IMR-90 (cell line): Measurements from ENCODE around the gene SORCS1. TPM values are rescaled to one million over a fixed set of nuclear protein-coding genes. Genes with fewer than 3 reads are reported as not detected.

ENCODE experiments used
- ATAC-seq: fragments of 200-7000 bp; cut with Tn5 transposase; 2 replicates; pipeline ENCODE4 v1.9.1; 2020; ENCODE audit warnings: low read depth, mild to moderate bottlenecking, moderate library complexity
- BruUV-seq: library from RNA; stranded (reverse); fragments of 400-500 nt; replicated peaks from 2 replicates; lab custom pipeline; 2021; lab: Mats Ljungman, UMichigan
- CTCF ChIA-PET: fragments of 300-600 bp; formaldehyde crosslinking; extraction: SDS; loops from one replicate; lab custom pipeline; 2021; ENCODE audit warnings: antibody characterized with exemption; lab: Yijun Ruan, JAX
- POLR2A ChIA-PET: fragments of 300-600 bp; sonication (Branson Sonifier 250); formaldehyde crosslinking; loops from one replicate; lab custom pipeline; 2022; ENCODE audit warnings: antibody characterized with exemption; ENCODE audit not compliant: unreplicated experiment; lab: Charles Lee
- DNase-seq: peaks from one replicate; pipeline ENCODE4 v3.0.0; 2013
- H2AFZ ChIP-seq: replicated peaks from 2 replicates; pipeline ENCODE3; 2013; ENCODE audit warnings: low read length, mild to moderate bottlenecking; ENCODE audit not compliant: poor library complexity
- H2AK5ac ChIP-seq: 2 replicates; pipeline ENCODE4 v1.6.1; 2013; ENCODE audit warnings: low read depth, low read length, inconsistent platforms
- H2AK9ac ChIP-seq: replicated peaks from 2 replicates; pipeline ENCODE3; 2013; ENCODE audit warnings: mild to moderate bottlenecking, low read depth, low read length, moderate library complexity; ENCODE audit not compliant: poor library complexity
- H2BK120ac ChIP-seq: 2 replicates; pipeline ENCODE4 v1.6.1; 2013; ENCODE audit warnings: low read depth, low read length, inconsistent platforms
- H2BK15ac ChIP-seq: 3 replicates; pipeline ENCODE4 v1.6.1; 2013; ENCODE audit warnings: low read depth, low read length, inconsistent platforms
- H2BK20ac ChIP-seq: 2 replicates; pipeline ENCODE4 v1.6.1; 2013; ENCODE audit warnings: low read depth, mild to moderate bottlenecking, inconsistent platforms, low read length, moderate library complexity
- H2BK5ac ChIP-seq: 2 replicates; pipeline ENCODE4 v1.6.1; 2013; ENCODE audit warnings: mild to moderate bottlenecking, low read depth, low read length, inconsistent platforms; ENCODE audit not compliant: poor library complexity, severe bottlenecking
- H3K14ac ChIP-seq: replicated peaks from 2 replicates; pipeline ENCODE4 v1.6.1; 2013; ENCODE audit warnings: low read depth, low read length, inconsistent platforms
- H3K18ac ChIP-seq: 2 replicates; pipeline ENCODE4 v1.6.1; 2013; ENCODE audit warnings: low read depth, low read length, control low read depth
- H3K23ac ChIP-seq: 2 replicates; pipeline ENCODE4 v1.6.1; 2013; ENCODE audit warnings: low read depth, low read length, inconsistent platforms
- H3K27ac ChIP-seq: 2 replicates; pipeline ENCODE4 v1.5.1; 2013; ENCODE audit warnings: mild to moderate bottlenecking, control low read depth, low read length; ENCODE audit not compliant: insufficient read depth
- H3K27me3 ChIP-seq: 2 replicates; pipeline ENCODE4 v1.6.1; 2013; ENCODE audit warnings: low read length; ENCODE audit not compliant: control insufficient read depth, insufficient read depth
- H3K36me3 ChIP-seq: 2 replicates; pipeline ENCODE4 v1.6.1; 2013; ENCODE audit warnings: low read length, mixed read lengths; ENCODE audit not compliant: control insufficient read depth, insufficient read depth
- H3K4ac ChIP-seq: 2 replicates; pipeline ENCODE4 v1.6.1; 2013; ENCODE audit warnings: low read depth, low read length, inconsistent platforms
- H3K4me1 ChIP-seq: 2 replicates; pipeline ENCODE4 v1.6.1; 2013; ENCODE audit warnings: low read length, mixed read lengths; ENCODE audit not compliant: control insufficient read depth, insufficient read depth
- H3K4me2 ChIP-seq: 2 replicates; pipeline ENCODE4 v1.6.1; 2013; ENCODE audit warnings: low read depth, mild to moderate bottlenecking, control low read depth, low read length, moderate library complexity
- H3K4me3 ChIP-seq: 2 replicates; pipeline ENCODE4 v1.5.1; 2013; ENCODE audit warnings: low read depth, mild to moderate bottlenecking, control low read depth, low read length, moderate library complexity; ENCODE audit not compliant: insufficient read depth
- H3K56ac ChIP-seq: 2 replicates; pipeline ENCODE4 v1.6.1; 2013; ENCODE audit warnings: low read length, inconsistent platforms; ENCODE audit not compliant: insufficient read depth; ENCODE audit errors: extremely low read depth
- H3K79me1 ChIP-seq, 2 experiments: 2 replicates each; pipeline ENCODE4 v1.6.1; 2013; ENCODE audit warnings: low read length in 2 of 2, inconsistent platforms in 1 of 2, low read depth in 1 of 2
- H3K9ac ChIP-seq: 2 replicates; pipeline ENCODE4 v1.6.1; 2013; ENCODE audit warnings: low read depth, low read length, control low read depth
- H3K9me1 ChIP-seq: 2 replicates; pipeline ENCODE4 v1.6.1; 2013; ENCODE audit warnings: low read length, inconsistent platforms; ENCODE audit not compliant: insufficient read depth
- H3K9me3 ChIP-seq: 2 replicates; pipeline ENCODE4 v1.6.1; 2013; ENCODE audit warnings: low read length; ENCODE audit not compliant: control insufficient read depth, insufficient read depth
- H4K20me1 ChIP-seq: 2 replicates; pipeline ENCODE4 v1.6.1; 2013; ENCODE audit warnings: low read length, inconsistent platforms; ENCODE audit not compliant: insufficient read depth
- H4K5ac ChIP-seq: 2 replicates; pipeline ENCODE4 v1.6.1; 2013; ENCODE audit warnings: mild to moderate bottlenecking, low read depth, low read length, control low read depth
- H4K8ac ChIP-seq, 2 experiments: 2 replicates each; pipeline ENCODE4 v1.6.1; 2013; ENCODE audit warnings: low read depth in 2 of 2, low read length in 2 of 2, control low read depth in 1 of 2, inconsistent platforms in 1 of 2
- H4K91ac ChIP-seq: 2 replicates; pipeline ENCODE4 v1.6.1; 2013; ENCODE audit warnings: low read depth, low read length, inconsistent platforms; ENCODE audit not compliant: insufficient read depth
- BHLHE40 ChIP-seq: fragments of 150-350 bp; IDR thresholded peaks from 2 replicates; pipeline ENCODE4 v1.6.1; 2016; ENCODE audit warnings: mild to moderate bottlenecking, low read depth, low read length
- CEBPB ChIP-seq: IDR thresholded peaks from 2 replicates; pipeline ENCODE4 v1.6.1; 2012; ENCODE audit warnings: low read depth, low read length, improper control_type of control experiment
- CHD1 ChIP-seq: IDR thresholded peaks from 2 replicates; pipeline ENCODE4 v1.6.1; 2012; ENCODE audit warnings: low read depth, low read length, improper control_type of control experiment
- CTCF ChIP-seq: conservative IDR thresholded peaks from 2 replicates; pipeline ENCODE4 v1.5.1; 2012; ENCODE audit warnings: mild to moderate bottlenecking, low read depth, low read length, improper control_type of control experiment
- ELK1 ChIP-seq: fragments of 150-350 bp; IDR thresholded peaks from 2 replicates; pipeline ENCODE4 v1.6.1; 2016; ENCODE audit warnings: low read depth, mild to moderate bottlenecking, low read length, moderate library complexity, borderline replicate concordance
- FOS ChIP-seq: fragments of 150-350 bp; IDR thresholded peaks from 2 replicates; pipeline ENCODE4 v1.6.1; 2016; ENCODE audit warnings: low read depth, low read length
- MAFK ChIP-seq: IDR thresholded peaks from 2 replicates; pipeline ENCODE4 v1.6.1; 2012; ENCODE audit warnings: low read depth, low read length, improper control_type of control experiment
- MAZ ChIP-seq: IDR thresholded peaks from 2 replicates; pipeline ENCODE4 v1.6.1; 2012; ENCODE audit warnings: low read depth, mild to moderate bottlenecking, low read length, improper control_type of control experiment, moderate library complexity, borderline replicate concordance
- MXI1 ChIP-seq: IDR thresholded peaks from 2 replicates; pipeline ENCODE4 v1.6.1; 2012; ENCODE audit warnings: low read depth, mild to moderate bottlenecking, low read length, moderate library complexity, borderline replicate concordance
- NFE2L2 ChIP-seq: fragments of 150-350 bp; IDR thresholded peaks from 2 replicates; pipeline ENCODE4 v1.6.1; 2016; ENCODE audit warnings: low read depth, mild to moderate bottlenecking, low read length
- POLR2A ChIP-seq: IDR thresholded peaks from 2 replicates; pipeline ENCODE4 v1.6.1; 2012; ENCODE audit warnings: mild to moderate bottlenecking, low read depth, low read length
- RAD21 ChIP-seq: IDR thresholded peaks from 2 replicates; pipeline ENCODE4 v1.6.1; 2012; ENCODE audit warnings: low read length, improper control_type of control experiment
- RCOR1 ChIP-seq: IDR thresholded peaks from 2 replicates; pipeline ENCODE4 v1.6.1; 2012; ENCODE audit warnings: mild to moderate bottlenecking, low read length, improper control_type of control experiment; ENCODE audit not compliant: insufficient replicate concordance
- RFX5 ChIP-seq: IDR thresholded peaks from 2 replicates; pipeline ENCODE4 v1.8.0; 2012; ENCODE audit warnings: low read depth, mild to moderate bottlenecking, low read length, moderate library complexity
- SMC3 ChIP-seq: fragments of 150-350 bp; IDR thresholded peaks from 2 replicates; pipeline ENCODE4 v1.6.1; 2016; ENCODE audit warnings: low read depth, mild to moderate bottlenecking, antibody characterized with exemption, low read length, moderate library complexity
- USF2 ChIP-seq: fragments of 150-350 bp; IDR thresholded peaks from 2 replicates; pipeline ENCODE4 v1.6.1; 2017; ENCODE audit warnings: mild to moderate bottlenecking, antibody characterized with exemption, low read length, low read depth
- WGBS, 2 experiments: methylation state at CpG; one replicate each; pipeline versions ENCODE4 v1.1.5 to v1.1.7; 2013; ENCODE audit warnings: missing lambda C conversion rate in 2 of 2; ENCODE audit not compliant: insufficient read length in 1 of 2; ENCODE audit errors: extremely low coverage in 2 of 2; 5-methylcytosine and 5-hydroxymethylcytosine counted together
- dilution Hi-C: fragments of 300-500 bp; cut with HindIII; formaldehyde crosslinking; loops from one replicate; pipeline ENCODE4 v1.14.3; 2018; ENCODE audit warnings: low sequenced_read_pairs; ENCODE audit not compliant: unreplicated experiment
- in situ Hi-C: fragments of 300-500 bp; cut with MboI; formaldehyde crosslinking; loops from 3 replicates; pipeline ENCODE4 v1.14.3; 2019; ENCODE audit warnings: low sequenced_read_pairs, inconsistent platforms, mixed read lengths
- intact Hi-C: fragments of 100-400 bp; cut with micrococcal nuclease; formaldehyde crosslinking; loops from 2 replicates; pipeline ENCODE4 v1.10.0; 2022
- polyA plus RNA-seq, 3 experiments: library from polyadenylated mRNA; depleted of rRNA; stranded (reverse); fragments of >200 nt; gene quantifications; 2 replicates each; pipeline ENCODE4 v1.2.3, GENCODE V29; 2012; ENCODE audit warnings: low replicate concordance in 1 of 3
- total RNA-seq: library from RNA; depleted of rRNA; stranded (reverse); fragments of >200 nt; gene quantifications from 2 replicates; pipeline ENCODE4 v1.2.3, GENCODE V29; 2012

The SORCS1 gene
- total and polyA plus RNA-seq, 2 of the 4 experiments (the other 2 are of a cell fraction) = under 0.01 TPM; not detected in 1

- Histone ChIP-seq H3K9ac (no peak overlapping the region), H4K91ac (no peak overlapping the region), H4K8ac (no peak overlapping the region), H3K4me3 (no peak overlapping the region), H2AK9ac (no peak overlapping the region), H3K27ac (no peak overlapping the region), H2BK120ac (no peak overlapping the region), H3K18ac (no peak overlapping the region), H4K20me1 (no peaks in the 10 kb centered on the region), H3K14ac (no peak overlapping the region), H2BK20ac (no peak overlapping the region), H2AK5ac (no peak overlapping the region), H3K56ac (no peak overlapping the region), H3K23ac (no peak overlapping the region), H4K5ac (no peak overlapping the region), H3K4ac (no peak overlapping the region), H3K9me3 (peaks cover 2% of the 10 kb centered on the region; the same call in 1 of the 2 replicates), H3K79me1 (no peaks in the 10 kb centered on the region), H2BK5ac (no peak overlapping the region), H2AFZ (no peak overlapping the region), H3K4me2 (no peak overlapping the region), H3K36me3 (no peaks in the 10 kb centered on the region), H3K4me1 (no peaks in the 10 kb centered on the region), H2BK15ac (no peak overlapping the region), H3K27me3 (no peaks in the 10 kb centered on the region), H3K9me1 (no peaks in the 10 kb centered on the region)
- ChIA-PET CTCF (no interaction called here), POLR2A (no interaction called here)
- no CpG with 5 or more reads among the region's 4 CpGs for WGBS, 2 experiments
- dilution Hi-C loops (no loop called here), intact Hi-C loops (no loop called here), in situ Hi-C loops (no loop called here)
- no TSS peak for BruUV-seq
- DNase-seq (no peak), ATAC-seq (no peak)
- no peak for TF ChIP-seq BHLHE40
- no peak for TF ChIP-seq RAD21
- no peak for TF ChIP-seq RFX5
- TF ChIP-seq NFE2L2 = no peak
- TF ChIP-seq CHD1 = no peak
- no peak for TF ChIP-seq MAFK
- no peak for TF ChIP-seq ELK1
- no peak for TF ChIP-seq RCOR1
- TF ChIP-seq SMC3 = no peak
- no peak for TF ChIP-seq CEBPB
- TF ChIP-seq USF2 = no peak
- no peak for TF ChIP-seq FOS
- TF ChIP-seq POLR2A = no peak
- TF ChIP-seq MXI1 = no peak
- TF ChIP-seq CTCF = no peak
- TF ChIP-seq MAZ = no peak
These were observed 266.1 kb downstream of the SORCS1 start for GRCh38 chr10:106898446-106898845.
